Calu3 (cell line): ENCODE data around the gene SLC4A4. TPM values are rescaled to one million over a fixed set of nuclear protein-coding genes. Genes with fewer than 3 reads are reported as not detected.

Experiments
- BruUV-seq: library from RNA; stranded (reverse); fragments of 400-500 nt; replicated peaks from 2 replicates; lab custom pipeline; 2021; lab: Mats Ljungman, UMichigan
- CTCF ChIA-PET: fragments of 300-600 bp; sonication (Branson Sonifier 250); formaldehyde crosslinking; loops from one replicate; lab custom pipeline; 2022; ENCODE audit warnings: antibody characterized with exemption; lab: Charles Lee
- DNase-seq: peaks from one replicate; pipeline ENCODE4 v3.0.0; 2022
- H3K27ac Mint-ChIP-seq: one replicate; pipeline ENCODE4 v1.8.0; 2022; ENCODE audit warnings: mixed read lengths; ENCODE audit not compliant: unreplicated experiment
- H3K27me3 Mint-ChIP-seq: one replicate; pipeline ENCODE4 v1.8.0; 2022; ENCODE audit warnings: mixed read lengths; ENCODE audit not compliant: unreplicated experiment
- H3K36me3 Mint-ChIP-seq: one replicate; pipeline ENCODE4 v1.8.0; 2022; ENCODE audit warnings: mild to moderate bottlenecking, moderate library complexity, mixed read lengths; ENCODE audit not compliant: insufficient read depth, unreplicated experiment
- H3K4me1 Mint-ChIP-seq: one replicate; pipeline ENCODE4 v1.8.0; 2022; ENCODE audit warnings: mild to moderate bottlenecking, low read depth, mixed read lengths; ENCODE audit not compliant: unreplicated experiment
- H3K4me3 Mint-ChIP-seq: one replicate; pipeline ENCODE4 v1.8.0; 2022; ENCODE audit warnings: mild to moderate bottlenecking, low read depth, moderate library complexity, mixed read lengths; ENCODE audit not compliant: unreplicated experiment
- H3K9me3 Mint-ChIP-seq: one replicate; pipeline ENCODE4 v1.8.0; 2022; ENCODE audit warnings: low read depth, mixed read lengths; ENCODE audit not compliant: unreplicated experiment
- intact Hi-C: fragments of 100-400 bp; cut with micrococcal nuclease; formaldehyde crosslinking; loops from one replicate; pipeline ENCODE4 v1.10.0; 2022; ENCODE audit not compliant: unreplicated experiment
- total RNA-seq: library from RNA; stranded (reverse); gene quantifications from 2 replicates; pipeline ENCODE4 v1.2.3, GENCODE V29; 2022
- TF ChIP-seq, protein P1 (sequence below): fragments of 200-600 bp; IDR thresholded peaks from one replicate; pipeline ENCODE4 v1.8.0; 2022; ENCODE audit warnings: antibody characterized with exemption; ENCODE audit not compliant: unreplicated experiment

SLC4A4 gene
- total RNA-seq, 1 experiment from 2014 or later, result 14.6 TPM

DNA sequence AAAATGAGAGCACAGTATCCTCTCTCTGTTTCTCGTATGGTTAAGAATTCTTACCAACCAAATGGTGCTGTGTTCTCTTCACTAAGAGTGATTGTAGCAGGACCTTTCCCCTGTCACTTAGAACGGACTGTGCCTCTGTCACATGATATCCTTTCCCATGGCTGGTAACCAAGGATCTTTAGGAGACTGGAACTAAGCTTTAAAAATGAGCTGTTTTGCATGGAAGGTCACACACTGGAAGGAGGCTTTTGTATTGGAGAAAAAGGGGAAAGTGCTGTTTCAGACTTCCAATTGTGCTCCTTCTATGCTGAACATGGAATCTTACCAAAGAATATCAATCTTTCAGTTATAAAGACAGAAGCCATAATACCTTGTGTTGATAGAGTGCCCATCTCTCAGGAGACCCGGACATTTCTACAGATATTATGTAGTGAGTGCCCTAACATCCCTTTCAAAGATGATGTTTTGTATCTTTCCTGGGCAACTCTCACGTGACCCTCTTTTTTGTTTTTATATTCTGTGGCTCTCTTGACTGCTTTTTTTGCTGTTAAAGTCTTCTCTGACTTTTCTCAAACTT lies 148.6 kb downstream of the SLC4A4 start:
- DNase-seq, result no peak
- CTCF ChIA-PET, result interaction anchor here (0.7 kb wide), 1 partner anchor 282 kb away, joined by 3 read pairs; no protein-coding TSS in a partner anchor
- H3K27me3 Mint-ChIP-seq, result no peaks in the 10 kb centered on the region
- no peaks in the 10 kb centered on the region for H3K36me3 Mint-ChIP-seq
- no peaks in the 10 kb centered on the region for H3K4me1 Mint-ChIP-seq
- BruUV-seq, result no TSS peak
- intact Hi-C loops, result no loop called here
- no peaks in the 10 kb centered on the region for H3K9me3 Mint-ChIP-seq
- TF ChIP-seq, protein P1, sequence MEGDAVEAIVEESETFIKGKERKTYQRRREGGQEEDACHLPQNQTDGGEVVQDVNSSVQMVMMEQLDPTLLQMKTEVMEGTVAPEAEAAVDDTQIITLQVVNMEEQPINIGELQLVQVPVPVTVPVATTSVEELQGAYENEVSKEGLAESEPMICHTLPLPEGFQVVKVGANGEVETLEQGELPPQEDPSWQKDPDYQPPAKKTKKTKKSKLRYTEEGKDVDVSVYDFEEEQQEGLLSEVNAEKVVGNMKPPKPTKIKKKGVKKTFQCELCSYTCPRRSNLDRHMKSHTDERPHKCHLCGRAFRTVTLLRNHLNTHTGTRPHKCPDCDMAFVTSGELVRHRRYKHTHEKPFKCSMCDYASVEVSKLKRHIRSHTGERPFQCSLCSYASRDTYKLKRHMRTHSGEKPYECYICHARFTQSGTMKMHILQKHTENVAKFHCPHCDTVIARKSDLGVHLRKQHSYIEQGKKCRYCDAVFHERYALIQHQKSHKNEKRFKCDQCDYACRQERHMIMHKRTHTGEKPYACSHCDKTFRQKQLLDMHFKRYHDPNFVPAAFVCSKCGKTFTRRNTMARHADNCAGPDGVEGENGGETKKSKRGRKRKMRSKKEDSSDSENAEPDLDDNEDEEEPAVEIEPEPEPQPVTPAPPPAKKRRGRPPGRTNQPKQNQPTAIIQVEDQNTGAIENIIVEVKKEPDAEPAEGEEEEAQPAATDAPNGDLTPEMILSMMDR, result no peak
- no peak overlapping the region for H3K27ac Mint-ChIP-seq
- no peak overlapping the region for H3K4me3 Mint-ChIP-seq

DNA sequence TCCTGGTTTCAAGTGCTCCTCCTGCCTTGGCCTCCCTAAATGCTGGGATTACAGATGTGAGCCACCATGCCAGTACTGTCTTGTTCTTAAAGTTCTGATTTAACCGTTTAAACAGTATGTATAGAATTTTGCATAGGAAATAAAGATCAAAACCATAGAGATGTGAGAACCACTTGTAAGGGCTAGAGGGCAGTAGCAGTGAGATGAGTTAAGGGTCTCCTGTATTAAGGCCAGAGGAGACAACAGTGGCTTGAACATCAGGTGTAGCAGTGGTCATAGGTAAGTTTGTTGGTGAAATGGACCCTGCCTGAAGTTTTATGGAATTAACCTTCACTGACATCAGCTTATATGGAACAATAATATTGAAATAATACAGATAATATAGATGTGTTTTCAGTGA lies 155.7 kb downstream of the SLC4A4 start:
- no peaks in the 10 kb centered on the region for H3K36me3 Mint-ChIP-seq
- TF ChIP-seq, protein P1, result no peak

DNA sequence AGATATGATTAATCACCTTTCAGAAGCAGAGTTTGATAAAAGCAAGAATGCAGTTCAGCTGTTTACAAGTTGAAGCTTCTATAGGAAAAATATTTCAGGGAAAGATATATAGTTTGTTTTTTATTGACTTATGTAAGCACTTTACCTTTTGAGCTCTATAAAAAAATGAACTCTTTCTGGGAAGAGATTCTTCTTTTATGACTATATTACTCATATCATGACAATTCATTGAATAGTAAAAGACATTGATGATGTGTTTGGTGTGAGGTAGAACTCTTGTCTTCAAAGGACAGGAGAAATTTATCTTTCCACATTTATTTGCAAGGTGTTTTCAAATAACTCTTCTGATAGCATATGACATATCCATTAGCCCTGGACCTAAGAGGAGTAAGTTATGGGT lies 156.6 kb downstream of the SLC4A4 start:
- no peaks in the 10 kb centered on the region for H3K36me3 Mint-ChIP-seq
- H3K4me3 Mint-ChIP-seq, result no peak overlapping the region
- CTCF ChIA-PET, result no interaction called here
- H3K9me3 Mint-ChIP-seq, result no peaks in the 10 kb centered on the region
- H3K4me1 Mint-ChIP-seq, result no peaks in the 10 kb centered on the region
- TF ChIP-seq, protein P1, result no peak
- intact Hi-C loops, result no loop called here
- no peak overlapping the region for H3K27ac Mint-ChIP-seq
- no peak for DNase-seq
- no TSS peak for BruUV-seq
- H3K27me3 Mint-ChIP-seq, result no peaks in the 10 kb centered on the region

More for the DNA sequence above, 155.7 kb downstream of the SLC4A4 start:
- no peak overlapping the region for H3K27ac Mint-ChIP-seq
- no peaks in the 10 kb centered on the region for H3K9me3 Mint-ChIP-seq
- intact Hi-C loops, result no loop called here
- H3K4me1 Mint-ChIP-seq, result no peaks in the 10 kb centered on the region
- no peak overlapping the region for H3K4me3 Mint-ChIP-seq
- H3K27me3 Mint-ChIP-seq, result no peaks in the 10 kb centered on the region
- BruUV-seq, result no TSS peak
- CTCF ChIA-PET, result no interaction called here
- DNase-seq, result no peak

DNA sequence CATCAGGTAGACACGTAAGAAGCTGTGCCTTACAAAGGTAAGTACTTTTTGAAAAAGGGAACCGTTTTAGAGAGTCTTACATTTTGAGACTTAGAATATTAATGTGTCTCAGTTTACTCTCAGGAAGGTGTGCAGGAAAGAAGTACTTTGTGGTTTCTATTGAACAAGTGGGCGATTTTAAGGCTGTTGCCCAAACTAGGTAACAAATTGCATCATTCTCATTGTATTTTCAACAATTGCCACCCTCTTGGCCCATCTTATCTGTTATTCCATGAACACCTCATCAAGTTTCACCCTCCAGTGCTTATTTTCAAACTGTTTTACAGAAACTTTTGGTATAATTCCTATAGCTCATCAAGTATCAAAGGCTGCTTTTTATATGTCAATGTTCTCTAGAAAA lies 158.3 kb downstream of the SLC4A4 start:
- H3K27me3 Mint-ChIP-seq, result no peaks in the 10 kb centered on the region
- no peaks in the 10 kb centered on the region for H3K4me1 Mint-ChIP-seq
- CTCF ChIA-PET, result no interaction called here
- H3K36me3 Mint-ChIP-seq, result no peaks in the 10 kb centered on the region
- intact Hi-C loops, result no loop called here
- H3K4me3 Mint-ChIP-seq, result no peak overlapping the region
- H3K9me3 Mint-ChIP-seq, result no peaks in the 10 kb centered on the region
- BruUV-seq, result no TSS peak
- TF ChIP-seq, protein P1, result no peak
- no peak for DNase-seq
- H3K27ac Mint-ChIP-seq, result no peak overlapping the region
